ENCODE measurements around the gene FITM2. TPM values are rescaled to one million over a fixed set of nuclear protein-coding genes. Genes with fewer than 3 reads are reported as not detected.

FITM2 gene
- total and polyA plus RNA-seq, 4 donors, result 2.7 to 19.7 (median 7.9) TPM

DNA sequence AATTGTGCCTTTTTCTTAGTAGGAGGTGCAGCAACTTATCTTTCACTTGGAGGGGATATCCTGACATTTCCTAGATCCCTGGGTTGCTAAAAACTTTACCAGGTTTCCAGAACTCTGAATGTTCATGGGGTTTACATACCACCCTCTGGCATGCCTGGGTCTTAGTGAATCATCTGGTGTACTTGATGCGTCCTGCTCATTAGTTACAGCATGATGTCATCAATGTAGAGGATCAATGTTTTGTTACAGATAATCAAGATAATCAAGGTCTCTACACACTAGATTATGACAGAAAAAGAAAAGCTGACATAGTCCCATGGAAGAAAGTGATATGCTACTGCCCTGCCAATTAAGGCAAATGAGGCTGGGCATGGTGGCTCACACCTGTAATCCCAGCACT lies 27.0 kb downstream of the FITM2 start:
- H3K4me3 ChIP-seq, result no peak overlapping the region
- H3K27ac ChIP-seq (ENCODE audit: low read depth in 1 of 2, low read length in 1 of 2), result no peak overlapping the region
- H3K9me3 ChIP-seq (ENCODE audit: control insufficient read depth in 4 of 4, insufficient read depth in 3 of 4, low read length in 3 of 4), result peaks cover 0 to 3% (median 0%) of the 10 kb centered on the region in 4 donors
- 91 to 100% methylated on average over 1 of the region's 1 CpG for WGBS, 2 donors
- no peaks in the 10 kb centered on the region for H3K27me3 ChIP-seq (ENCODE audit: control insufficient read depth in 3 of 3, insufficient read depth in 3 of 3, low read length in 2 of 3)
- H3K4me1 ChIP-seq (ENCODE audit: control insufficient read depth in 5 of 5, insufficient read depth in 5 of 5, low read length in 5 of 5), result peaks cover 0 to 11% (median 0%) of the 10 kb centered on the region in 5 donors
- ATAC-seq (ENCODE audit: insufficient read depth, low FRiP score), result no peak
- TF ChIP-seq, protein P1, sequence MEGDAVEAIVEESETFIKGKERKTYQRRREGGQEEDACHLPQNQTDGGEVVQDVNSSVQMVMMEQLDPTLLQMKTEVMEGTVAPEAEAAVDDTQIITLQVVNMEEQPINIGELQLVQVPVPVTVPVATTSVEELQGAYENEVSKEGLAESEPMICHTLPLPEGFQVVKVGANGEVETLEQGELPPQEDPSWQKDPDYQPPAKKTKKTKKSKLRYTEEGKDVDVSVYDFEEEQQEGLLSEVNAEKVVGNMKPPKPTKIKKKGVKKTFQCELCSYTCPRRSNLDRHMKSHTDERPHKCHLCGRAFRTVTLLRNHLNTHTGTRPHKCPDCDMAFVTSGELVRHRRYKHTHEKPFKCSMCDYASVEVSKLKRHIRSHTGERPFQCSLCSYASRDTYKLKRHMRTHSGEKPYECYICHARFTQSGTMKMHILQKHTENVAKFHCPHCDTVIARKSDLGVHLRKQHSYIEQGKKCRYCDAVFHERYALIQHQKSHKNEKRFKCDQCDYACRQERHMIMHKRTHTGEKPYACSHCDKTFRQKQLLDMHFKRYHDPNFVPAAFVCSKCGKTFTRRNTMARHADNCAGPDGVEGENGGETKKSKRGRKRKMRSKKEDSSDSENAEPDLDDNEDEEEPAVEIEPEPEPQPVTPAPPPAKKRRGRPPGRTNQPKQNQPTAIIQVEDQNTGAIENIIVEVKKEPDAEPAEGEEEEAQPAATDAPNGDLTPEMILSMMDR (IDR thresholded peaks at IDR 0.05; ENCODE audit: control extremely low read depth, extremely low read depth), result no peak
- H3K9ac ChIP-seq (ENCODE audit: insufficient read depth in 1 of 2, low read length in 2 of 2), result no peak overlapping the region
- H3K36me3 ChIP-seq (ENCODE audit: control insufficient read depth in 4 of 4, insufficient read depth in 4 of 4, low read length in 4 of 4), result no peaks in the 10 kb centered on the region
- DNase-seq, result no peak

- no peaks in the 10 kb centered on the region for H3K27me3 ChIP-seq (ENCODE audit: control insufficient read depth in 3 of 3, insufficient read depth in 3 of 3, low read length in 2 of 3)
- WGBS, 2 donors, result 71 to 76% methylated on average over 3 of the region's 3 CpGs
- H3K4me1 ChIP-seq (ENCODE audit: control insufficient read depth in 5 of 5, insufficient read depth in 5 of 5, low read length in 5 of 5), result peaks cover 0 to 3% (median 0%) of the 10 kb centered on the region in 5 donors
- H3K9ac ChIP-seq (ENCODE audit: insufficient read depth in 1 of 2, low read length in 2 of 2), result no peak overlapping the region
- no peak overlapping the region for H3K4me3 ChIP-seq
- H3K9me3 ChIP-seq (ENCODE audit: control insufficient read depth in 4 of 4, insufficient read depth in 3 of 4, low read length in 3 of 4), result no peaks in the 10 kb centered on the region
- no peak overlapping the region for H3K27ac ChIP-seq (ENCODE audit: low read depth in 1 of 2, low read length in 1 of 2)
- ATAC-seq (ENCODE audit: insufficient read depth, low FRiP score) (no peak), DNase-seq (no peak)
- TF ChIP-seq, protein P1 (IDR thresholded peaks at IDR 0.05; ENCODE audit: control extremely low read depth, extremely low read depth), result no peak
- H3K36me3 ChIP-seq (ENCODE audit: control insufficient read depth in 4 of 4, insufficient read depth in 4 of 4, low read length in 4 of 4), result no peaks in the 10 kb centered on the region
Observed at GRCh38 chr20:44282192-44282591, 28.8 kb downstream of the FITM2 start.

GRCh38 chr20:44280387-44280786 lies 30.6 kb downstream of the FITM2 start:
- ATAC-seq (ENCODE audit: insufficient read depth, low FRiP score), result no peak
- peaks cover 0 to 3% (median 0%) of the 10 kb centered on the region in 5 donors for H3K4me1 ChIP-seq (ENCODE audit: control insufficient read depth in 5 of 5, insufficient read depth in 5 of 5, low read length in 5 of 5)
- no peaks in the 10 kb centered on the region for H3K27me3 ChIP-seq (ENCODE audit: control insufficient read depth in 3 of 3, insufficient read depth in 3 of 3, low read length in 2 of 3)
- WGBS, 2 donors, result 98 to 100% methylated on average over 2 of the region's 2 CpGs
- no peaks in the 10 kb centered on the region for H3K9me3 ChIP-seq (ENCODE audit: control insufficient read depth in 4 of 4, insufficient read depth in 3 of 4, low read length in 3 of 4)
- TF ChIP-seq, protein P1 (IDR thresholded peaks at IDR 0.05; ENCODE audit: control extremely low read depth, extremely low read depth), result no peak
- DNase-seq, result no peak
- no peaks in the 10 kb centered on the region for H3K36me3 ChIP-seq (ENCODE audit: control insufficient read depth in 4 of 4, insufficient read depth in 4 of 4, low read length in 4 of 4)
- no peak overlapping the region for H3K9ac ChIP-seq (ENCODE audit: insufficient read depth in 1 of 2, low read length in 2 of 2)
- H3K4me3 ChIP-seq, result no peak overlapping the region
- H3K27ac ChIP-seq (ENCODE audit: low read depth in 1 of 2, low read length in 1 of 2), result no peak overlapping the region

DNA sequence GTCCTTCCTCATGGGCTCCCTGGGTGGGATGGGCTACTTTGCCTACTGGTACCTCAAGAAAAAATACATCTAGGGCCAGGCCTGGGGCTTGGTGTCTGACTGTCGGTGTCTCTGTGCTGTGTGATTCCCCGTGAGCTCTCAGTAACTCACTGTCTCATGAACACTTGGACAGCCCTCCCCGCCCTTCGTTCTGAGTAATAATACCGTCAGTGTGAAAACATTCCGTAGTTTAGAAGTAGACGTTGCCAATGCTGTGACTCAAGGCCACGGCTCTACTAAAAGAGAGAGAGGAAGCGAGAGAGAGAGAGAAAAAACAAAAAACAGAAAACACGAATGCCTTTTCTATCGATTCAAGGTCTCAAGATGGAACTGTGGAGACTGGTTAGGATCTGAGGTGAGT lies 31.8 kb downstream of the FITM2 start:
- Histone ChIP-seq H3K27ac (ENCODE audit: low read depth in 1 of 2, low read length in 1 of 2) (no peak overlapping the region), H3K27me3 (ENCODE audit: control insufficient read depth in 3 of 3, insufficient read depth in 3 of 3, low read length in 2 of 3) (no peaks in the 10 kb centered on the region), H3K36me3 (ENCODE audit: control insufficient read depth in 4 of 4, insufficient read depth in 4 of 4, low read length in 4 of 4) (no peaks in the 10 kb centered on the region), H3K9ac (ENCODE audit: insufficient read depth in 1 of 2, low read length in 2 of 2) (no peak overlapping the region), H3K4me1 (ENCODE audit: control insufficient read depth in 5 of 5, insufficient read depth in 5 of 5, low read length in 5 of 5) (peaks cover 0 to 3% (median 0%) of the 10 kb centered on the region in 5 donors), H3K4me3 (no peak overlapping the region), H3K9me3 (ENCODE audit: control insufficient read depth in 4 of 4, insufficient read depth in 3 of 4, low read length in 3 of 4) (no peaks in the 10 kb centered on the region)
- 95% methylated on average over 11 of the region's 11 CpGs for WGBS, 2 donors
- ATAC-seq (ENCODE audit: insufficient read depth, low FRiP score) (no peak), DNase-seq (no peak)
- TF ChIP-seq, protein P1 (IDR thresholded peaks at IDR 0.05; ENCODE audit: control extremely low read depth, extremely low read depth), result no peak
